GM10847 (cell line): ENCODE data around the gene DEFB123.

ENCODE experiments used
- POLR2A ChIP-seq: IDR thresholded peaks from 2 replicates; pipeline ENCODE4 v1.6.1; 2011; ENCODE audit not compliant: insufficient read length; ENCODE audit errors: extremely low read depth

Gene DEFB123

GRCh38 chr20:31472395-31473330 is 32.2 kb downstream of the DEFB123 start:
- TF ChIP-seq POLR2A = no peak

- TF ChIP-seq POLR2A = no peak
Measured at GRCh38 chr20:31473331-31474096, 33.1 kb downstream of the DEFB123 start.

- no peak for TF ChIP-seq POLR2A
Measured at GRCh38 chr20:31474097-31474436, 33.6 kb downstream of the DEFB123 start.

- TF ChIP-seq POLR2A = no peak
Measured at GRCh38 chr20:31474758-31475427, 34.5 kb downstream of the DEFB123 start, which contains the start of the genes DEFB124 and REM1. TSS of gene DEFB124 (minus strand) at chr20:31475127. CDS start at chr20:31473013, 2,114 bp downstream. TSS of gene REM1 (plus strand) at chr20:31475288. CDS start at chr20:31476446, 1,158 bp downstream.

- no peak for TF ChIP-seq POLR2A
Measured at GRCh38 chr20:31475472-31476293, 35.3 kb downstream of the DEFB123 start.

- no peak for TF ChIP-seq POLR2A
Measured at GRCh38 chr20:31476294-31476585, 35.8 kb downstream of the DEFB123 start.

GRCh38 chr20:31476643-31477215 is 36.3 kb downstream of the DEFB123 start:
- TF ChIP-seq POLR2A = no peak

- no peak for TF ChIP-seq POLR2A
Measured at GRCh38 chr20:31484001-31484400, 43.6 kb downstream of the DEFB123 start.

- no peak for TF ChIP-seq POLR2A
Measured at GRCh38 chr20:31485450-31486339, 45.3 kb downstream of the DEFB123 start.

GRCh38 chr20:31488115-31488514 is 47.7 kb downstream of the DEFB123 start:
- TF ChIP-seq POLR2A = no peak

- TF ChIP-seq POLR2A = no peak
Measured at GRCh38 chr20:31489152-31489551, 48.7 kb downstream of the DEFB123 start.

GRCh38 chr20:31490752-31491151 is 50.3 kb downstream of the DEFB123 start:
- TF ChIP-seq POLR2A = no peak

- no peak for TF ChIP-seq POLR2A
Measured at GRCh38 chr20:31494131-31494530, 53.7 kb downstream of the DEFB123 start.
